GM12892 (cell line): Measurements from ENCODE around the gene WDR18.

Experiments
- POLR2A ChIP-seq: IDR thresholded peaks from 2 replicates; pipeline ENCODE4 v1.6.1; 2011; ENCODE audit warnings: low read depth, low read length, control low read depth
- POLR2AphosphoS5 ChIP-seq: IDR thresholded peaks from 2 replicates; pipeline ENCODE4 v1.6.1; 2011; ENCODE audit warnings: low read depth, low read length, control low read depth
- TAF1 ChIP-seq: IDR thresholded peaks from 2 replicates; pipeline ENCODE4 v1.6.1; 2011; ENCODE audit warnings: low read depth, mild to moderate bottlenecking, control low read depth, low read length, borderline replicate concordance

GRCh38 chr19:1027650-1028061, 43.5 kb downstream of the WDR18 start:
- no peak for TF ChIP-seq POLR2AphosphoS5
- TF ChIP-seq TAF1: no peak
- no peak for TF ChIP-seq POLR2A
